ENCODE data around the gene EPRS1. TPM values are rescaled to one million over a fixed set of nuclear protein-coding genes. Genes with fewer than 3 reads are reported as not detected.

EPRS1 gene
- total and polyA plus RNA-seq, 2 of the 4 experiments (the other 2 are of a cell fraction) = 48.0 to 159 TPM

DNA sequence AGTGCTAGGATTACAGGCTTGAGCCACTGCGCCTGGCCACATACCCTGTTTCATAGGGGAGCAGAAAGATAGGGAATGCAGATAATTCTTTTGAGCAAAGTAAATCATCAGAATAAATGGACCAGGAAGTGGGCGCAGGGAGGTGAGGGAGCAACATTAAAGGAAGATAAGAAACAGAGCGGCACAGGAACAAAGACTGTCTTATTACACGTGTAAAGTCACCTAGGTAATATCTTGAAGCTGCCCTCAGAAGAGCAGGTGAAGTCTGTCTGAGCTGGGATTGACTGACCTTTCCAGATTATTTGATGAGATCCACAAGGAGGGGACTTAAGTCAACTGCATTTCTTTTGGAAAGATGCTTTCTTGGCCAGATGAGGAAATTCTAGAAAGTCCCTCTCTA, 7.7 kb downstream of the EPRS1 start:
- TF ChIP-seq CHD1 (IDR thresholded peaks at IDR 0.05; ENCODE audit: low read depth, low read length) (no peak), MAZ (IDR thresholded peaks at IDR 0.05; ENCODE audit: borderline replicate concordance, low read depth, low read length) (no peak), RAD21 (IDR thresholded peaks at IDR 0.05; ENCODE audit: low read length) (no peak), NFE2L2 (IDR thresholded peaks at IDR 0.05; ENCODE audit: low read depth, low read length) (no peak)
- Histone ChIP-seq H4K20me1 (ENCODE audit: insufficient read depth, low read length) (peaks cover 31% of the 10 kb centered on the region), H2BK120ac (ENCODE audit: low read depth, low read length) (no peak overlapping the region), H3K9ac (ENCODE audit: low read depth, low read length) (no peak overlapping the region), H2BK5ac (ENCODE audit: low read depth, low read length, poor library complexity, severe bottlenecking) (no peak overlapping the region), H3K27me3 (ENCODE audit: control insufficient read depth, insufficient read depth, low read length) (no peaks in the 10 kb centered on the region), H3K9me1 (ENCODE audit: insufficient read depth, low read length) (no peaks in the 10 kb centered on the region; the same call in 1 of the 2 replicates), H2BK15ac (ENCODE audit: low read depth, low read length) (no peak overlapping the region), H3K4me1 (ENCODE audit: control insufficient read depth, insufficient read depth, low read length) (no peaks in the 10 kb centered on the region), H3K9me3 (ENCODE audit: control insufficient read depth, insufficient read depth, low read length) (no peaks in the 10 kb centered on the region), H4K5ac (ENCODE audit: low read depth, low read length) (no peak overlapping the region), H2AK9ac (replicated peaks; ENCODE audit: low read depth, low read length, poor library complexity) (no peak overlapping the region), H3K4me2 (ENCODE audit: low read depth, low read length) (no peak overlapping the region), H2AK5ac (ENCODE audit: low read depth, low read length) (no peak overlapping the region), H3K14ac (replicated peaks; ENCODE audit: low read depth, low read length) (no peak overlapping the region), H3K56ac (ENCODE audit: extremely low read depth, insufficient read depth, low read length) (no peak overlapping the region), H3K36me3 (ENCODE audit: control insufficient read depth, insufficient read depth, low read length) (peaks cover 16% of the 10 kb centered on the region), H2AFZ (replicated peaks; ENCODE audit: low read length, poor library complexity) (no peak overlapping the region), H3K79me1 (ENCODE audit: low read depth in 1 of 2, low read length in 2 of 2) (peaks cover 6 to 23% of the 10 kb centered on the region in 2 experiments; a peak in 3 of 4 replicates), H4K91ac (ENCODE audit: insufficient read depth, low read depth, low read length) (no peak overlapping the region), H3K4ac (ENCODE audit: low read depth, low read length) (no peak overlapping the region), H3K18ac (ENCODE audit: low read depth, low read length) (no peak overlapping the region), H3K23ac (ENCODE audit: low read depth, low read length) (no peak overlapping the region), H3K4me3 (ENCODE audit: insufficient read depth, low read depth, low read length) (no peak overlapping the region), H4K8ac (ENCODE audit: low read depth in 2 of 2, low read length in 2 of 2) (no peak overlapping the region), H3K27ac (ENCODE audit: insufficient read depth, low read length) (no peak overlapping the region), H2BK20ac (ENCODE audit: low read depth, low read length) (no peak overlapping the region)
- ChIA-PET CTCF (interaction anchor here (0.7 kb wide), 1 partner anchor 91 kb away, joined by 4 read pairs; no protein-coding TSS in a partner anchor), POLR2A (ENCODE audit: unreplicated experiment) (no interaction called here)
- intact Hi-C loops (cut with micrococcal nuclease) (no loop called here), dilution Hi-C loops (cut with HindIII; ENCODE audit: low sequenced_read_pairs, unreplicated experiment) (no loop called here), in situ Hi-C loops (cut with MboI; ENCODE audit: low sequenced_read_pairs) (no loop called here)
- no peak for ATAC-seq (ENCODE audit: low read depth)
- WGBS, 2 experiments (ENCODE audit: extremely low coverage in 2 of 2, insufficient read length in 1 of 2) = no CpG with 5 or more reads among the region's 4 CpGs
- no TSS peak for BruUV-seq (replicated peaks)
- no peak for DNase-seq
